Tongue (tissue), 2 donors: ENCODE measurements around the gene IRS2. TPM values are rescaled to one million over a fixed set of nuclear protein-coding genes. Genes with fewer than 3 reads are reported as not detected.

ENCODE experiments used
- DNase-seq: peaks from one replicate; pipeline ENCODE4 v3.0.0-alpha.2; 2015
- total RNA-seq: library from RNA; depleted of rRNA; stranded (reverse); fragments of >200 nt; gene quantifications from one replicate; pipeline ENCODE4 v1.2.3, GENCODE V29; 2014

The IRS2 gene
- total RNA-seq, 1 donor from 2014 or later, result 6.3 TPM

DNA sequence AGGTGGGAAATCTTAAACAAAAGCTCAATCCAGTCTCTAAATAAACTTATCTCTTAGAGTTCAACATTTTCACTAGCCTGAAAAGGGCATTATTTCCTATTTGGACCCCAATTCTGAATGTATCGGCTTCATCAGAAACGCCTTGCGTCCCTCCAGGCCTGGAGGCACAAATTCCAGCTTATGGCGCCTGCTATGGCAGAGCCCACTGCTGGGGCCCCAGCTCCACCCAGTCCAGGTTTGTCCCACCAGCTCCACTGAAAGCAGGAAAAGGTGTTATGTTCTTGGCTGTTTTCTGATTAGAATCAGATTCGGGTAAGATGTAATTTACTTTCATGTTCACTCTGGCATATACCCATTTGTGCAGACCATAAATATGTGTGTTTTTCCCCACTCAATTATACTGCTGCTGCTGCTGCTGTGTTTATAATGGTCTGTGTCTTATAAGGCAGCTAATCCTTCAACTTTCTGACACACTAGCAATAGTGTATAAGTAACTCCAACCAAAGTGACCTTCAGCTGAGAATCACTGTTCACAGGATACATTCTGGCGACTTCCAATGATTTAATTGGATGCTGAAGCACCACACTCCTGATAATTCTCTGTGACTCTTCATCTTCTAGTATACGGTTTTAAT, 6.4 kb downstream of the IRS2 start:
- no peak for DNase-seq

DNA sequence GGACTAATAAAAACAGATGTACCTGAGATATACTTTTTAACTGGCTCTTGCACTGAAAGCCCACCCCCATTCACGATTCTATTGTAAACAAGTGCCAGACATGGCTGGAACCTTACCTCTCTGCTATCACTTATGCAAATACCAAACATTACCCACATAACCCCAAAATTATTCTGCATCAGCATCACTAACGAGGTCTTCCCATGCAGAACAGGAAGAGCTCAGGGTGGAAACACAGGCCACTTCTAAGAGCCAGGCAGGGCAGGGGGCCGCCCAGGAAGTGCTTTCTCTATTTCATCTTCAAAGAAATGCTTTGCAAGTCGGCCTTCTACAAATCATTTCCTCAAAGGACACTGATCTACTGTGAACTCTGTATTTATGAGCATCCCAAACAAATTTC, 7.3 kb downstream of the IRS2 start:
- no peak for DNase-seq

GRCh38 chr13:109778102-109778542, 8.3 kb downstream of the IRS2 start:
- DNase-seq, result no peak

DNA sequence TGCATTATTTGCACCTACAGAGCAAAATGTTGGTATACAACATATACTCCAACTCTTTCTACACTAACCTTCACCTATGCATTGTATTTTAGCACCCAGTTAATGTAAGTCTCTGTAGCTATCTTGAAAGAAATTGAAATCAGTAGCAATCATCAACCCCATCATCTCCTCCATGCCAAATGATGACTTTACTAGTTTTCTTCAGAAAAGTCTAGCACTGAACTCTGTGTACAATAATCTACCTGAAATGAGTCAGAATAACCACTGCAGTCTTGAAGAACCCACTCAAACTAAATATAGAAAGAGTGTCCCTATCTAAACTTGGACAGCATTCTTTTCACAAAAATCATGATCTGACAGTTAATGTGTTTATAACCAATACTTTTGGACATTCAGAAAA, 9.8 kb downstream of the IRS2 start:
- no peak for DNase-seq

GRCh38 chr13:109773786-109774185, 12.6 kb downstream of the IRS2 start:
- DNase-seq, result no peak

DNA sequence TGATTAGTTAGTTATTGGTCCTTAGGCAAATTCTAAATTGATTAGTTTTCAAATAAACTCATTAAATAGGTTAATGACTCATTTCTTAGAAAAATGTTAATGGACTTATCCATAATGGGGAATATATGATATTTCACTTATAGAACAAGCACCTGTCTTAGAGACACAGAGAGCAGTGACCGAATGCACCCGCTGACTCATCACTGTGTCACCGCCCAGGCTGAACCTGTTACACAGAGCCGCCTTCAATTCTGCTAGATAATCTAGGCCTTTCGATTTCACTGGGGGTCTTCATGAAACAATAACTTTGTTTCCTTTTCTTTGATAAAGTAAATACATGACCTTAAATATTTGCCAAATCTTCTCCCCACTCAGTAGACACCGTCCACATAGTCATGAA, 13.1 kb downstream of the IRS2 start:
- no peak for DNase-seq

GRCh38 chr13:109771926-109772325, 14.5 kb downstream of the IRS2 start:
- no peak for DNase-seq

DNA sequence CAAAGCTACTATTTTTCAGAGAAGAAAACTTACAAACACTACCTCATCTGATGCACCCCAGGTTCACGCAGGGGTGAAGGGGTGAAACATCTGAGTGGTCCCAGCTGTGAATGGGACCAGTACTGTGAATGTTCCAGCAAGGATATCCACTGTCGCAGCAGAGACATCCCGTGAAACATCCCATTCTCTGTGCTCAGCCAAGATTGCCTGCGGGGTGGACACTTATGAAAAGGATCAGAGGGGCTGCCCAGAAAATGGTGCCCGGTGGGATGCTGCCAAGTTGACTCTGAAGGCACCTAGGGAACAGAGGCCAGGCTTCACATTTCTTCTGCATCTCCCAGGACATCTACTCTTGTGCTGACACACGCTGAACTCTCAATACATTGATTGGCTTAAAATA, 15.9 kb downstream of the IRS2 start:
- DNase-seq, result no peak

DNA sequence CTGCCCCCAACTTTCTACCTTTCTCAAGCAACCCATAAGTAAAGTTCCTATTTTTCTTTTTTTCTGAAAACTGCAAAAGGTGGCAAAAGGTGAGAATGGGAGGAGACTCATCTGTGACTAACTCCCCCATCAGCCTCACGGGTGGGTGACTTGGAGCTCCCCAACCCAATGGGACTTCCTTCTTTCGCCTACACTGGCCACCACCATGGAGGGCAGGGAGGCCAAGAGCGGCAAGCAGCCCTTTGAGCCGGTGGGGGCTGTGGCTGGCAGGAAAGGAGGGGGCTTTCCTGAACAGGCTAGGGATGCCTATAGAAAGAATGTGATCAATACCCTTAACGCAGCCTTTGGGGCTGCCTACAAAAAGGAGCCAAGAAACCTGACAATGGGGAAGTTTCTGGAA, 16.5 kb downstream of the IRS2 start:
- DNase-seq, result no peak

GRCh38 chr13:109769275-109769674, 17.1 kb downstream of the IRS2 start:
- no peak for DNase-seq

- no peak for DNase-seq
Measured at GRCh38 chr13:109768616-109769015, 17.8 kb downstream of the IRS2 start.

GRCh38 chr13:109768176-109768575, 18.2 kb downstream of the IRS2 start:
- no peak for DNase-seq

- DNase-seq, result no peak
Measured at GRCh38 chr13:109767023-109767422, 19.4 kb downstream of the IRS2 start.

- no peak for DNase-seq
Measured at GRCh38 chr13:109764470-109765291, 21.7 kb downstream of the IRS2 start.

GRCh38 chr13:109764045-109764444, 22.3 kb downstream of the IRS2 start:
- no peak for DNase-seq

GRCh38 chr13:109762791-109763190, 23.6 kb downstream of the IRS2 start:
- DNase-seq, result no peak

DNA sequence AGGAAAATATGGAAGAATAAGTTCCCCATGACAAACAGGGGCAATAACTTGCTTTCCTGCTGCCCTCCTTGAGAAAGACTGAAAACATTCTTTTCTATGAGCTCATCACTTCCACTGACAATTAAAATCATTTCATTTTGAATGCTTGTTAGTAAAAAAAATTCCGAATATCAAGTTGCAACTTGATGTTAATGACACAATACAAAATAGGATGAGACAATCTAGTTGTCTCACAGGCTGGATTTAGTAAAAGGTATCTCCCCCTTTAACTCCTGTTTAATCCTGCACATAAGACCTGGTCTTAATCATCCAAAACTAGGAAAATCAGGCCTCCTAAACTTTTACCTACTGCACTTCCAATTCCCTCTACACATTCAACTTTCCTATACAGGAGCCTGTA, 24.7 kb downstream of the IRS2 start:
- no peak for DNase-seq

DNA sequence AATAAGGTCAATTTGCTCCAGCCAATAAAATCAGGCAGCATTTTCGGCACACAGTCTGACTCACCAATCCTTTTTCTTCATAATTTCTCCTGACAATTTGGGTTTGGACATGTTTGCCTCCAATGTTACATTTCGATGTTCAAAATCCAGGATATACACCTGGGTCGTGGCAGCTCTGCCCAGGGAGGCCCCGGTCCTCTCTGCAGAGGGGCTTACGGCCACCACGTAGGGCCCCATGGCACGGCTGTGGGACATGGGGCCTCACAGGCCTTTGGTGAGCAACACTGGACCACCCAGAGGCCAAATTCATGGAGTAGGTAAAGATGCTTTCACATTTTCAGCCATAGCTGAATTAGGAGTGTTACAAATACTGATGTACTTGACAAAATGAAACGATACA, 25.4 kb downstream of the IRS2 start:
- DNase-seq, result no peak

- no peak for DNase-seq
Measured at GRCh38 chr13:109760402-109760801, 26.0 kb downstream of the IRS2 start.

DNA sequence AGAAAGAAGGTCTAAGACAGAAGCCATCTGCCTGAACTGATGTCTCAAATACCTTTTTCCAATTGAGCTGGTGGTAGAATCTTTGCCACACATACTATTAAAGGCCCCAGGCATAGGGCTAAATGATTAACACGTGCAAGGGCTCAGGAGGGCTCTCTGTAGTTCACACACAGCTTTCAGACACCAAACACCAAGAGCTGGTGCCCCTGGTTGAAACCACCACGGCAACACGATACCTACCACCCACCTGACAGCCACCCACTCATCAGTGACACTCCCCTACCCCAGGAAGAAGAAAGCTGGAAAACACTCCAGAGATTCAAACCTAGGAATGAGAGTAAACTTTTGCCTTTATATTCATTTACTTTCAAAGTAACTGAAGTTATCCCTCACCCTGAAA, 26.8 kb downstream of the IRS2 start:
- no peak for DNase-seq

GRCh38 chr13:109758937-109759480, 27.4 kb downstream of the IRS2 start:
- DNase-seq, result no peak

GRCh38 chr13:109756778-109757177, 29.6 kb downstream of the IRS2 start:
- no peak for DNase-seq

DNA sequence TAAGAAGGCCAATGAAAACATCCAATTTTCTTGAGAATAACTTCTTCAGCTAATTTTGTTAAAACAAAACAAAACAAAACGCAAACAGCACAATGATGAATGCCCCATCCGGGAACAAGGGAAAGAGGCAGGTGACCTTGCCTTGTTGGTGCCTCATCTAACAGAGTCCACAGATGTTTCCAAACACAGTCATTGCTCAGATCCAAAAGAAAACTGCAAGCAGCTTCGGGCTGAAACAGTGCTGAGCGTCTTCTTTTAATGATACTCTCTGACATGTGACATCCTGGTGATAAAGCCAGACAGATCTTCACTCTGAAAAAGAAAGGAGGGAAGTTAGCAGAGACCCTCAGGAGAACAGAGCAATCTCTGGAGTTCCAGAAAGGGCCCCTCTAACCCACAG, 30.4 kb downstream of the IRS2 start:
- no peak for DNase-seq

GRCh38 chr13:109755551-109755950, 30.8 kb downstream of the IRS2 start:
- DNase-seq, result no peak
